ENCODE results near the gene CDNF.

Gene CDNF

DNA sequence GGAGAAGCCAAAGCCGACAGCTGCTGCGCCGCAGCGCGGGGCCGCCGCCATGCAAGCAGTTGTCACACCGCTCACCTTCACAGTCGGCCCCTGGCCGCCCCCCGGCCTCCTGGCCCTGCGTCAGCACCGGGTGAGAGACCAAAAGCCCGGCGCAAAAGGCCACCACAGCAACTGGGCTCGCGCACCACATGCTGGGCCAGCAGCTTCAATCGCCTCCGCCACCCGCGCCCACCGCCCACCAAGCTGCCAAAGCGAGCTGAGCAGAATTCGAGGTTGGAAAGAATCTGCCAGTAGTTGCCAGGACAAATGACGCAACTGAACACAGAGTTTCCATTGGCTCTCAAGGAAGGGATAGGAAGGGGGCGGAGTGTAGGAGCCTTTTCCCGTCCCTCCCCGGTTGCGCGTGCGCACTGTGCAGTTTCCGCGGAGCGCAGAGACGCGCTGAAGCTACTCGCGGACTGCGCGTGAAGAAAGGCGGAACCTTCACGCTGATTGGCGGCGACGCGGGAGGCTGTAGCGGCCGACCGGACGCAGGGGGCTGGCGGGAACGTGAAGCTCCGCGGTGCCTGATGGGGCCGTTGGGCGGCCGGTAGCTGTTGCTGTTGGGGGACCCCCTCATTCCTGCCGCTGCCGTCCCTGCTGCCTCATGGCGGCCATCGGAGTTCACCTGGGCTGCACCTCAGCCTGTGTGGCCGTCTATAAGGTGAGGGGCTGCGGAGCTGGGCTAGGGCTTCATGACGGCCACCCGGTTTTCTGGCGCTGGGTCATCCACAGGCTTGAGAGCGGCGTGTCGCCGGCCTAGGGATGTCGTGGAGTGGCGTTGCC lies at the start of gene CDNF, which contains the start of the genes HSPA14 and MSANTD7:
Gene CDNF (minus strand): TSS at position 281 of the 825 bp plus-strand sequence. CDS start 91 bp downstream, at position 190.
Gene HSPA14 (plus strand): TSS at position 550 of the 825 bp plus-strand sequence. CDS start 97 bp downstream, at position 647.
Gene MSANTD7 (plus strand): TSS at position 550 of the 825 bp plus-strand sequence. CDS start 3,979 bp downstream, outside the sequence.
- H2AFZ ChIP-seq (ENCODE audit: low read depth, low read length): peak within 1 kb of the TSS; percentile 95
- peak within 1 kb of the TSS; percentile 89 for H3K4me2 ChIP-seq (ENCODE audit: insufficient read depth, low read length)
- no peaks in the 10 kb centered on the region for H3K9me3 ChIP-seq (ENCODE audit: insufficient read depth, low read length, severe bottlenecking)
- DNase-seq (peak; percentile 99), ATAC-seq (ENCODE audit: insufficient read depth, low read depth) (peak; percentile 90)
- H3K4me3 ChIP-seq (ENCODE audit: low read depth in 1 of 2, low read length in 2 of 2): peak within 1 kb of the TSS; percentile 94 to 98
- peaks cover 34% of the 10 kb centered on the region for H4K20me1 ChIP-seq (ENCODE audit: insufficient read depth, low read length)
- TF ChIP-seq, protein P1, sequence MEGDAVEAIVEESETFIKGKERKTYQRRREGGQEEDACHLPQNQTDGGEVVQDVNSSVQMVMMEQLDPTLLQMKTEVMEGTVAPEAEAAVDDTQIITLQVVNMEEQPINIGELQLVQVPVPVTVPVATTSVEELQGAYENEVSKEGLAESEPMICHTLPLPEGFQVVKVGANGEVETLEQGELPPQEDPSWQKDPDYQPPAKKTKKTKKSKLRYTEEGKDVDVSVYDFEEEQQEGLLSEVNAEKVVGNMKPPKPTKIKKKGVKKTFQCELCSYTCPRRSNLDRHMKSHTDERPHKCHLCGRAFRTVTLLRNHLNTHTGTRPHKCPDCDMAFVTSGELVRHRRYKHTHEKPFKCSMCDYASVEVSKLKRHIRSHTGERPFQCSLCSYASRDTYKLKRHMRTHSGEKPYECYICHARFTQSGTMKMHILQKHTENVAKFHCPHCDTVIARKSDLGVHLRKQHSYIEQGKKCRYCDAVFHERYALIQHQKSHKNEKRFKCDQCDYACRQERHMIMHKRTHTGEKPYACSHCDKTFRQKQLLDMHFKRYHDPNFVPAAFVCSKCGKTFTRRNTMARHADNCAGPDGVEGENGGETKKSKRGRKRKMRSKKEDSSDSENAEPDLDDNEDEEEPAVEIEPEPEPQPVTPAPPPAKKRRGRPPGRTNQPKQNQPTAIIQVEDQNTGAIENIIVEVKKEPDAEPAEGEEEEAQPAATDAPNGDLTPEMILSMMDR (IDR thresholded peaks at IDR 0.05; ENCODE audit: borderline replicate concordance, extremely low read depth, low read length, poor library complexity, severe bottlenecking): peak; percentile 10
- TF ChIP-seq EZH2 (IDR thresholded peaks at IDR 0.05; ENCODE audit: borderline replicate concordance, low read depth, low read length, severe bottlenecking): no peak
- peak within 1 kb of the TSS; percentile 98 for H3K27ac ChIP-seq (ENCODE audit: low read length)
- H3K36me3 ChIP-seq (ENCODE audit: insufficient read depth, low read length): peaks cover 37% of the 10 kb centered on the region
- H3K9ac ChIP-seq (ENCODE audit: low read depth, low read length): peak within 1 kb of the TSS; percentile 99
- H3K79me2 ChIP-seq (ENCODE audit: insufficient read depth, low read length): peaks cover 49% of the 10 kb centered on the region
- peaks cover 26% of the 10 kb centered on the region for H3K4me1 ChIP-seq (ENCODE audit: insufficient read depth, low read length)
- no peaks in the 10 kb centered on the region for H3K27me3 ChIP-seq (ENCODE audit: insufficient read depth, low read length, poor library complexity)

DNA sequence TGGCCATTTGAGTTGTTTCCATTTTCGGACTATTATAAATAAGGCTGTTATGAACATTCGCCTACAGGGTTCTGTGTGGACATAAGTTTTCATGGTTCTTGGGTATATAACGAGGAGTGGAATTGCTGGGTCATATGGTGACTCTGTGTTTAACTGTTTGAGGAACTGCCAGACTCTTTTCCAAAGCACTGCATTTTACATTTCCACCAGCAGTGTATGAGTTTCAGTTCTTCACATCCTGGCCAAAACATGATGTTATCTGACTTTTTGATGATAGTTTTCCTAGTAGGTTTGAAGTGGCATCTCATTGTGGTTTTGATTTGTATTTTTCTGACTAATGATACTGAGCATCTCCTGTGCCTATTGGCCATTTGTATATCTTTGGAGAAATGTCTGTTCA lies 46.2 kb upstream of the CDNF start:
- Histone ChIP-seq H3K27ac (ENCODE audit: low read length) (no peak overlapping the region), H3K9ac (ENCODE audit: low read depth, low read length) (no peak overlapping the region), H3K9me3 (ENCODE audit: insufficient read depth, low read length, severe bottlenecking) (no peaks in the 10 kb centered on the region), H3K27me3 (ENCODE audit: insufficient read depth, low read length, poor library complexity) (no peaks in the 10 kb centered on the region), H3K36me3 (ENCODE audit: insufficient read depth, low read length) (peaks cover 45% of the 10 kb centered on the region), H3K4me2 (ENCODE audit: insufficient read depth, low read length) (peak overlapping the region; percentile 33; the same call in 1 of the 2 replicates), H3K4me3 (ENCODE audit: low read depth in 1 of 2, low read length in 2 of 2) (no peak overlapping the region), H2AFZ (ENCODE audit: low read depth, low read length) (no peak overlapping the region), H3K4me1 (ENCODE audit: insufficient read depth, low read length) (peaks cover 44% of the 10 kb centered on the region), H3K79me2 (ENCODE audit: insufficient read depth, low read length) (peaks cover 99% of the 10 kb centered on the region), H4K20me1 (ENCODE audit: insufficient read depth, low read length) (peaks cover 63% of the 10 kb centered on the region)
- DNase-seq (no peak), ATAC-seq (ENCODE audit: insufficient read depth, low read depth) (peak; percentile 58)
- TF ChIP-seq, protein P1 (IDR thresholded peaks at IDR 0.05; ENCODE audit: borderline replicate concordance, extremely low read depth, low read length, poor library complexity, severe bottlenecking): no peak
- TF ChIP-seq EZH2 (IDR thresholded peaks at IDR 0.05; ENCODE audit: borderline replicate concordance, low read depth, low read length, severe bottlenecking): no peak

DNA sequence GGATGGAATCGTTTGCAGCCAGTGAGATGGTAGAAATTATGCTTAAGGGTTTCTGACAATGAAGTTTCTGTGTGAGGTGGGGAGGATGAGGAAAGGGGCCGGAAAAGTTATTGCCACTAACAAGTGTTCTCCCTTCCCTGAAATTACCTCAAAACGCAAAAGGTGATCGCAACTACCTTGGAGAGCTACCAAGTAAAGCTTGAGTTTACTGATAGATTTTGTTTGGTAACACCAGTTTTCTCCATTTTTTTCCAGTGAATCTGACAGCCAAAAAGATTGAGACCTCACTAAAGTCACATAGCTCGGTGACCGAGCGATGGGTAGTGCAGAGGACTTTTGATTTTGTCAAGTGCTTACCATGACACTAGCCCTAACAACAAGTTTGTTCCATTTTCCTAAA lies 42.4 kb upstream of the CDNF start:
- H3K27me3 ChIP-seq (ENCODE audit: insufficient read depth, low read length, poor library complexity): no peaks in the 10 kb centered on the region
- peak overlapping the region; percentile 84 to 99; a peak in 3 of 4 replicates for H3K4me3 ChIP-seq (ENCODE audit: low read depth in 1 of 2, low read length in 2 of 2)
- H3K9ac ChIP-seq (ENCODE audit: low read depth, low read length): peak overlapping the region; percentile 99
- ATAC-seq (ENCODE audit: insufficient read depth, low read depth): no peak
- H3K4me2 ChIP-seq (ENCODE audit: insufficient read depth, low read length): peak overlapping the region; percentile 82
- no peak for DNase-seq
- H3K79me2 ChIP-seq (ENCODE audit: insufficient read depth, low read length): peaks cover 86% of the 10 kb centered on the region
- TF ChIP-seq, protein P1 (IDR thresholded peaks at IDR 0.05; ENCODE audit: borderline replicate concordance, extremely low read depth, low read length, poor library complexity, severe bottlenecking): no peak
- TF ChIP-seq EZH2 (IDR thresholded peaks at IDR 0.05; ENCODE audit: borderline replicate concordance, low read depth, low read length, severe bottlenecking): no peak
- H3K36me3 ChIP-seq (ENCODE audit: insufficient read depth, low read length): peaks cover 19% of the 10 kb centered on the region
- H3K9me3 ChIP-seq (ENCODE audit: insufficient read depth, low read length, severe bottlenecking): no peaks in the 10 kb centered on the region
- H3K4me1 ChIP-seq (ENCODE audit: insufficient read depth, low read length): peaks cover 57% of the 10 kb centered on the region
- no peak overlapping the region for H2AFZ ChIP-seq (ENCODE audit: low read depth, low read length)
- peaks cover 30% of the 10 kb centered on the region; the same call in 1 of the 2 replicates for H4K20me1 ChIP-seq (ENCODE audit: insufficient read depth, low read length)
- H3K27ac ChIP-seq (ENCODE audit: low read length): peak overlapping the region; percentile 85
